Central memory CD8-positive, alpha-beta T cell (primary cell): ENCODE measurements around the gene EEF1AKMT2.
A peak's percentile ranks its signal among the peaks of the same experiment; 100 is the strongest.

ENCODE experiments used
- ATAC-seq: fragments of 150-1000 bp; cut with Tn5 transposase; replicated peaks from 2 replicates; pipeline ENCODE4 v1.10.0; 2022; ENCODE audit warnings: mild to moderate bottlenecking, moderate FRiP score, moderate number of reproducible peaks; ENCODE audit not compliant: poor library complexity, severe bottlenecking; ENCODE audit errors: extremely low read depth
- DNase-seq, 2 donors: peaks; one replicate each; pipeline ENCODE4 v3.0.0; 2021; ENCODE audit warnings: low spot score in 2 of 2
- H3K27ac Mint-ChIP-seq: one replicate; pipeline ENCODE4 v1.8.0; 2022; ENCODE audit warnings: low read depth, mild to moderate bottlenecking, moderate library complexity, mixed read lengths
- H3K27me3 Mint-ChIP-seq: one replicate; pipeline ENCODE4 v1.8.0; 2022; ENCODE audit warnings: mixed read lengths
- H3K36me3 Mint-ChIP-seq: one replicate; pipeline ENCODE4 v1.8.0; 2022; ENCODE audit warnings: mild to moderate bottlenecking, moderate library complexity, mixed read lengths; ENCODE audit not compliant: insufficient read depth
- H3K4me1 Mint-ChIP-seq: one replicate; pipeline ENCODE4 v1.8.0; 2022; ENCODE audit warnings: mixed read lengths
- H3K4me3 Mint-ChIP-seq: one replicate; pipeline ENCODE4 v1.8.0; 2022; ENCODE audit warnings: mild to moderate bottlenecking, moderate library complexity, mixed read lengths
- H3K9me3 Mint-ChIP-seq: one replicate; pipeline ENCODE4 v1.8.0; 2022; ENCODE audit warnings: mixed read lengths

EEF1AKMT2 gene

GRCh38 chr10:124732931-124733570 lies 58.6 kb downstream of the EEF1AKMT2 start:
- H3K27me3 Mint-ChIP-seq, result no peaks in the 10 kb centered on the region
- H3K4me1 Mint-ChIP-seq, result peaks cover 90% of the 10 kb centered on the region
- H3K27ac Mint-ChIP-seq, result peak overlapping the region; percentile 98
- no peaks in the 10 kb centered on the region for H3K9me3 Mint-ChIP-seq
- peak overlapping the region; percentile 77 for H3K4me3 Mint-ChIP-seq
- no peak for DNase-seq
- peaks cover 31% of the 10 kb centered on the region for H3K36me3 Mint-ChIP-seq
- peak; percentile 45 for ATAC-seq

GRCh38 chr10:124731551-124731950 lies 60.1 kb downstream of the EEF1AKMT2 start:
- Mint-ChIP-seq H3K27ac (peak overlapping the region; percentile 98), H3K4me3 (peak overlapping the region; percentile 77), H3K4me1 (peaks cover 85% of the 10 kb centered on the region), H3K36me3 (peaks cover 25% of the 10 kb centered on the region), H3K27me3 (no peaks in the 10 kb centered on the region), H3K9me3 (no peaks in the 10 kb centered on the region)
- no peak for DNase-seq
- ATAC-seq, result no peak

- H3K9me3 Mint-ChIP-seq, result no peaks in the 10 kb centered on the region
- no peak overlapping the region for H3K4me3 Mint-ChIP-seq
- no peaks in the 10 kb centered on the region for H3K27me3 Mint-ChIP-seq
- H3K27ac Mint-ChIP-seq, result peak overlapping the region; percentile 88
- H3K36me3 Mint-ChIP-seq, result peaks cover 23% of the 10 kb centered on the region
- H3K4me1 Mint-ChIP-seq, result peaks cover 82% of the 10 kb centered on the region
- DNase-seq (no peak), ATAC-seq (no peak)
Observed at GRCh38 chr10:124730790-124731189, 60.9 kb downstream of the EEF1AKMT2 start.

- DNase-seq, result no peak
- Mint-ChIP-seq H3K4me1 (peaks cover 82% of the 10 kb centered on the region), H3K4me3 (peak overlapping the region; percentile 72), H3K27me3 (no peaks in the 10 kb centered on the region), H3K36me3 (peaks cover 24% of the 10 kb centered on the region), H3K9me3 (no peaks in the 10 kb centered on the region), H3K27ac (peak overlapping the region; percentile 88)
- ATAC-seq, result peak; percentile 6
Observed at GRCh38 chr10:124728830-124729661, 62.6 kb downstream of the EEF1AKMT2 start.

- peaks cover 82% of the 10 kb centered on the region for H3K4me1 Mint-ChIP-seq
- ATAC-seq (peak; percentile 11), DNase-seq (no peak)
- no peaks in the 10 kb centered on the region for H3K27me3 Mint-ChIP-seq
- peak overlapping the region; percentile 72 for H3K4me3 Mint-ChIP-seq
- peak overlapping the region; percentile 88 for H3K27ac Mint-ChIP-seq
- peaks cover 28% of the 10 kb centered on the region for H3K36me3 Mint-ChIP-seq
- no peaks in the 10 kb centered on the region for H3K9me3 Mint-ChIP-seq
Observed at GRCh38 chr10:124728071-124728829, 63.4 kb downstream of the EEF1AKMT2 start.

- Mint-ChIP-seq H3K27ac (no peak overlapping the region), H3K4me3 (peak overlapping the region; percentile 72), H3K4me1 (peaks cover 82% of the 10 kb centered on the region), H3K9me3 (no peaks in the 10 kb centered on the region), H3K36me3 (peaks cover 26% of the 10 kb centered on the region), H3K27me3 (no peaks in the 10 kb centered on the region)
- ATAC-seq (no peak), DNase-seq (no peak)
Observed at GRCh38 chr10:124727361-124727960, 64.2 kb downstream of the EEF1AKMT2 start.

DNA sequence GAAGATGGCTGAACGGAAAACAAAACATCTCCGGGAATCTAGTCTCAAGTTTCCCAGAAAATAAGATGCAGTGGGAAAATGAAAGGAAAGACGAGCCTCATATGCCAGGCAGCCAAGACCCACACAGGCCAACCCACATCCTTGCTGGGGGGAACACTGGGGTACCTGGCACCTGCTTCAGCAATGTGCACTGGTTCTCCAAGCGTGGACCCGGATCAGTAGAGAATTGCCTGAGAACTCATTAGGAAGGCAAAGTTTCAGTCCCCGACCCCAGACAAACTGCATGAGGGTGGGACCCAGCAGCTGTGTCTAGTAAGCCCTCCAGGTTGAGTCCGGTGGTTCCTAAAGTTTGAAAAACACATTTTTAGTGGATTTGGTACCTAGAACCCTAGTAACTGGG lies 65.9 kb downstream of the EEF1AKMT2 start:
- no peak overlapping the region for H3K27ac Mint-ChIP-seq
- H3K4me1 Mint-ChIP-seq, result peaks cover 88% of the 10 kb centered on the region
- no peaks in the 10 kb centered on the region for H3K27me3 Mint-ChIP-seq
- H3K36me3 Mint-ChIP-seq, result peaks cover 24% of the 10 kb centered on the region
- ATAC-seq, result no peak
- peak overlapping the region; percentile 10 for H3K4me3 Mint-ChIP-seq
- no peaks in the 10 kb centered on the region for H3K9me3 Mint-ChIP-seq
- no peak for DNase-seq

DNA sequence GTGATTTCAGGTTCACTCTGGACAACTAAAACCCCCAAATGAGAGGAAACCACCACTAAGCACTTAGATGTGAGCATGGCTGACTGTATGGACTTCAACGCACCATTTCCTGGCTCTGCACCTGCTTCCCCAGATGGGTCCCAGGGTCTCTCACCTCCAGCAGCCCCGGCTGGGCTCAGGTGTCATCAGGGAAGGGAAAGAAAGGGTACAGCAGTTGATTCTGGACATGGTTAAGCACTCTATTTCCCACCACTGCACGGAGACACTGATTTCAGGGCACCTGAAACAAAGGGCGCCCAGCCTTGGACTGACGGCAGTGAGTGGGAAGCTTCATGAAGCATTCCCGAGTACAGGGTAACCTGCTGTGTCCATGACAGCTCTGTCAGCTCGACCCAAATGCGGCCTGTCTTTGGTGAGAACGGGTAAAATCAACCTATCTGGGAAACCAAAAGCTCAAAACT lies 66.5 kb downstream of the EEF1AKMT2 start:
- Mint-ChIP-seq H3K27me3 (no peaks in the 10 kb centered on the region), H3K4me3 (peak overlapping the region; percentile 76), H3K27ac (peak overlapping the region; percentile 96), H3K36me3 (peaks cover 22% of the 10 kb centered on the region), H3K9me3 (no peaks in the 10 kb centered on the region), H3K4me1 (peaks cover 83% of the 10 kb centered on the region)
- no peak for DNase-seq
- ATAC-seq, result no peak

GRCh38 chr10:124724279-124725027 lies 67.2 kb downstream of the EEF1AKMT2 start:
- peak overlapping the region; percentile 76 for H3K4me3 Mint-ChIP-seq
- ATAC-seq (no peak), DNase-seq (no peak)
- H3K27me3 Mint-ChIP-seq, result no peaks in the 10 kb centered on the region
- H3K27ac Mint-ChIP-seq, result peak overlapping the region; percentile 96
- H3K4me1 Mint-ChIP-seq, result peaks cover 80% of the 10 kb centered on the region
- H3K36me3 Mint-ChIP-seq, result peaks cover 21% of the 10 kb centered on the region
- H3K9me3 Mint-ChIP-seq, result no peaks in the 10 kb centered on the region

GRCh38 chr10:124723826-124724225 lies 67.9 kb downstream of the EEF1AKMT2 start:
- Mint-ChIP-seq H3K27ac (peak overlapping the region; percentile 96), H3K27me3 (no peaks in the 10 kb centered on the region), H3K4me1 (peaks cover 80% of the 10 kb centered on the region), H3K36me3 (peaks cover 24% of the 10 kb centered on the region), H3K9me3 (no peaks in the 10 kb centered on the region), H3K4me3 (peak overlapping the region; percentile 76)
- ATAC-seq, result no peak
- no peak for DNase-seq

DNA sequence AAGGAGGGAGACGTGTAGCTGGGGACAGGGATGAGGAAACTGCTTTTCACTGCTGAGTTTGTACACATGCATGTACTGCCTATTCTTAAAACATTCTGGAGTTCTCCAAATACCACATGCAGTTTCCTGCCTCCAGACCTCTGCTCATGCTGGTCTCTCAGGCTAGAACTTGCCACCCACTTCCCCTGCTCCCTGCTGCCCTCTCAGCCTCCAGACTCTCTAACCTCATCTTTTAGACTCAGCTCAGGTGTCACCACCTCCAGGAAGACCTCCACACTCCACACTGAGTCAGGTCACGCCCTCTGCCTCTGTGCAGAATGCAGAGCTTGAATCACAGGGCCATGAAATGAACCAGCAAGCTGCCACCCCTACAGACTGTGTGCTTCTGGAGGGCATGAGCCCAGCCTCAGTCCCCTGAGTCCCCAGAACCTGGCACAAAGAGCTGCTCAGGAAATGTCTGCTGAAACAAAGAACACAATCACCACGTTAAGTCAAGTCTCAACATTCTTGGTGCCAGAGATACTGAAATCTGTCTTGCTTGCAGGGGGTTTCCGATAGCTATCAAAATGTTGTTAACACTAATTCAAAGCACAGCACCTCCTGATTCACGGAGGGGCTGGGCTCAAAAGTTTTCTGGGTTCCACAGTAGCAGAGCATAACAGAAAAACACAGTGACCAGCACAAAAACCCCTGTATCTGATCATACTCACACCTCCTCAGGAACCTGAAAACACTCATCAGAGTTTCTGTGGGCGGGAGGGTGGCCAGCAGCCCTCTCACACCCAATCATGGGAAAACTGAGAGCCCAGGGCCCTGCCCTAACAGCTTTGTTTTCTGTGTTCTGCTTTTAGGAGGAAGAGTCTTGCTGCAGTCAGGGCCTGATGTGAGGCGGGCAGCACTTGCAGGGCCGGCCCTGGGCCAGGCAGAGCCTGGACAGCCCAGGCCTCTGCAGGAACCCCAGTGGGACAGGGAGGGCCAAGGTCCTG lies 68.6 kb downstream of the EEF1AKMT2 start:
- peak in 1 of 2 donors; percentile 56 for DNase-seq

More for the DNA sequence above, 68.6 kb downstream of the EEF1AKMT2 start:
- H3K9me3 Mint-ChIP-seq, result no peaks in the 10 kb centered on the region
- H3K36me3 Mint-ChIP-seq, result peaks cover 30% of the 10 kb centered on the region
- ATAC-seq, result peak; percentile 22
- peak overlapping the region; percentile 76 for H3K4me3 Mint-ChIP-seq
- peak overlapping the region; percentile 96 for H3K27ac Mint-ChIP-seq
- H3K4me1 Mint-ChIP-seq, result peaks cover 80% of the 10 kb centered on the region
- no peaks in the 10 kb centered on the region for H3K27me3 Mint-ChIP-seq
